MM.1S (cell line): ENCODE results near the gene RAI1.

Experiments
- DNase-seq: peaks from one replicate; pipeline ENCODE4 v3.0.0-alpha.2; 2015
- H2AFZ ChIP-seq: fragments of 300-600 bp; sonication (generic); 2 replicates; pipeline ENCODE4 v1.6.0; 2016; ENCODE audit warnings: antibody characterized with exemption, low read length
- H3F3A ChIP-seq: fragments of 300-600 bp; sonication (generic); 2 replicates; pipeline ENCODE4 v1.6.1; 2016; ENCODE audit warnings: mild to moderate bottlenecking, antibody characterized with exemption, low read length, moderate library complexity, mixed read lengths; ENCODE audit not compliant: insufficient read depth
- H3K27ac ChIP-seq: fragments of 300-600 bp; sonication (generic); 2 replicates; pipeline ENCODE4 v1.5.1; 2016; ENCODE audit warnings: mild to moderate bottlenecking, low read length
- H3K27me3 ChIP-seq: fragments of 300-600 bp; sonication (generic); replicated peaks from 2 replicates; pipeline ENCODE4 v1.6.0; 2016; ENCODE audit warnings: low read length; ENCODE audit not compliant: insufficient read depth
- H3K36me3 ChIP-seq: fragments of 300-600 bp; sonication (generic); replicated peaks from 2 replicates; pipeline ENCODE4 v1.6.1; 2016; ENCODE audit warnings: mild to moderate bottlenecking, low read length, mixed read lengths; ENCODE audit not compliant: insufficient read depth
- H3K4me1 ChIP-seq: fragments of 300-600 bp; sonication (generic); 2 replicates; pipeline ENCODE4 v1.6.1; 2016; ENCODE audit warnings: low read length, mixed read lengths
- H3K4me2 ChIP-seq: fragments of 300-600 bp; sonication (generic); 2 replicates; pipeline ENCODE4 v1.6.0; 2016; ENCODE audit warnings: low read depth, low read length
- H3K4me3 ChIP-seq: fragments of 300-600 bp; sonication (generic); 2 replicates; pipeline ENCODE4 v1.5.1; 2016; ENCODE audit warnings: low read length, mixed read lengths
- H3K79me2 ChIP-seq: fragments of 300-600 bp; sonication (generic); 2 replicates; pipeline ENCODE4 v1.6.1; 2016; ENCODE audit warnings: mixed run types, low read length, mixed read lengths
- H3K9ac ChIP-seq: fragments of 300-600 bp; sonication (generic); 2 replicates; pipeline ENCODE4 v1.6.1; 2016; ENCODE audit warnings: low read length, mixed read lengths
- H3K9me2 ChIP-seq: fragments of 300-600 bp; sonication (generic); replicated peaks from 2 replicates; pipeline ENCODE4 v1.6.1; 2016; ENCODE audit warnings: mild to moderate bottlenecking, low read length, mixed read lengths; ENCODE audit not compliant: insufficient read depth
- H3K9me3 ChIP-seq: fragments of 300-600 bp; sonication (generic); replicated peaks from 2 replicates; pipeline ENCODE4 v1.6.1; 2016; ENCODE audit warnings: mild to moderate bottlenecking, low read length, mixed read lengths; ENCODE audit not compliant: insufficient read depth
- H4K20me1 ChIP-seq: fragments of 300-600 bp; sonication (generic); 2 replicates; pipeline ENCODE4 v1.6.1; 2016; ENCODE audit warnings: mild to moderate bottlenecking, low read length, moderate library complexity, mixed read lengths; ENCODE audit not compliant: insufficient read depth
- CTCF ChIP-seq: fragments of 300-600 bp; sonication (generic); IDR thresholded peaks from 2 replicates; pipeline ENCODE4 v1.5.1; 2016; ENCODE audit warnings: antibody characterized with exemption, low read length, mixed read lengths
- EZH2 ChIP-seq: fragments of 300-600 bp; sonication (generic); optimal IDR thresholded peaks from 2 replicates; pipeline ENCODE3; 2017; ENCODE audit warnings: low read depth, mild to moderate bottlenecking, antibody characterized with exemption, low read length, mixed read lengths
- EZH2phosphoT487 ChIP-seq: fragments of 300-600 bp; sonication (generic); IDR thresholded peaks from 2 replicates; pipeline ENCODE4 v1.6.1; 2018; ENCODE audit warnings: antibody characterized with exemption, low read length

RAI1 gene

GRCh38 chr17:17770632-17771044 lies 89.4 kb downstream of the RAI1 start:
- DNase-seq: no peak
- no peaks in the 10 kb centered on the region for H3F3A ChIP-seq
- no peaks in the 10 kb centered on the region for H3K9me2 ChIP-seq
- H3K9ac ChIP-seq: no peak overlapping the region
- H3K79me2 ChIP-seq: peaks cover 9% of the 10 kb centered on the region; the same call in 1 of the 2 replicates
- H3K36me3 ChIP-seq: no peaks in the 10 kb centered on the region
- no peak overlapping the region for H3K4me2 ChIP-seq
- no peaks in the 10 kb centered on the region for H4K20me1 ChIP-seq
- no peaks in the 10 kb centered on the region for H3K4me1 ChIP-seq
- no peaks in the 10 kb centered on the region for H3K9me3 ChIP-seq
- TF ChIP-seq EZH2: no peak
- H2AFZ ChIP-seq: no peak overlapping the region
- H3K27ac ChIP-seq: no peak overlapping the region
- H3K27me3 ChIP-seq: no peaks in the 10 kb centered on the region
- no peak overlapping the region for H3K4me3 ChIP-seq

GRCh38 chr17:17771498-17772201 lies 90.4 kb downstream of the RAI1 start:
- Histone ChIP-seq H3K9me3 (no peaks in the 10 kb centered on the region), H3K9ac (no peak overlapping the region), H3K4me2 (no peak overlapping the region), H3K79me2 (peaks cover 9% of the 10 kb centered on the region; the same call in 1 of the 2 replicates), H3K27me3 (no peaks in the 10 kb centered on the region), H3K4me3 (no peak overlapping the region), H3F3A (no peaks in the 10 kb centered on the region), H3K36me3 (no peaks in the 10 kb centered on the region), H4K20me1 (no peaks in the 10 kb centered on the region), H3K4me1 (no peaks in the 10 kb centered on the region), H2AFZ (no peak overlapping the region), H3K27ac (no peak overlapping the region), H3K9me2 (no peaks in the 10 kb centered on the region)
- DNase-seq: no peak
- TF ChIP-seq CTCF (no peak), EZH2 (no peak), EZH2phosphoT487 (no peak)

- no peak for DNase-seq
- H3K9me3 ChIP-seq: no peaks in the 10 kb centered on the region
- H3K4me2 ChIP-seq: no peak overlapping the region
- H3K27ac ChIP-seq: no peak overlapping the region
- TF ChIP-seq CTCF: no peak
- TF ChIP-seq EZH2: no peak
- TF ChIP-seq EZH2phosphoT487: no peak
- H2AFZ ChIP-seq: no peak overlapping the region
- H3K4me1 ChIP-seq: no peaks in the 10 kb centered on the region
- no peaks in the 10 kb centered on the region for H3K36me3 ChIP-seq
- no peaks in the 10 kb centered on the region for H3K27me3 ChIP-seq
- H3F3A ChIP-seq: no peaks in the 10 kb centered on the region
- H3K9me2 ChIP-seq: no peaks in the 10 kb centered on the region
- H4K20me1 ChIP-seq: no peaks in the 10 kb centered on the region
- H3K9ac ChIP-seq: no peak overlapping the region
- peaks cover 6% of the 10 kb centered on the region; the same call in 1 of the 2 replicates for H3K79me2 ChIP-seq
- H3K4me3 ChIP-seq: no peak overlapping the region
Measured at GRCh38 chr17:17772231-17772630, 91.0 kb downstream of the RAI1 start.
